C4-2B (cell line): Measurements from ENCODE around the gene CCDC159.

Experiments used
- H3K27ac ChIP-seq: fragments of 450-650 bp; 2 replicates; pipeline ENCODE4 v1.5.1; 2017
- CTCF ChIP-seq: fragments of 450-650 bp; conservative IDR thresholded peaks from 2 replicates; pipeline ENCODE4 v1.5.1; 2017; ENCODE audit warnings: mild to moderate bottlenecking
- ZFX ChIP-seq: fragments of 450-650 bp; IDR thresholded peaks from 2 replicates; pipeline ENCODE4 v1.6.1; 2017

CCDC159 gene

GRCh38 chr19:11363881-11364280 lies 17.6 kb downstream of the CCDC159 start:
- TF ChIP-seq CTCF (no peak), ZFX (no peak)
- H3K27ac ChIP-seq: no peak overlapping the region

- H3K27ac ChIP-seq: no peak overlapping the region
- TF ChIP-seq ZFX (no peak), CTCF (no peak)
Observed at GRCh38 chr19:11364296-11364904, 18.1 kb downstream of the CCDC159 start.

GRCh38 chr19:11364935-11365334 lies 18.6 kb downstream of the CCDC159 start:
- no peak overlapping the region for H3K27ac ChIP-seq
- TF ChIP-seq CTCF (no peak), ZFX (no peak)

- TF ChIP-seq CTCF: no peak
- no peak for TF ChIP-seq ZFX
- no peak overlapping the region for H3K27ac ChIP-seq
Observed at GRCh38 chr19:11365557-11366117, 19.3 kb downstream of the CCDC159 start.

- no peak overlapping the region for H3K27ac ChIP-seq
- TF ChIP-seq CTCF (no peak), ZFX (no peak)
Observed at GRCh38 chr19:11367528-11367927, 21.2 kb downstream of the CCDC159 start.

- no peak overlapping the region for H3K27ac ChIP-seq
- TF ChIP-seq ZFX: no peak
- TF ChIP-seq CTCF: no peak
Observed at GRCh38 chr19:11370744-11371143, 24.4 kb downstream of the CCDC159 start.

GRCh38 chr19:11373166-11373884 lies 27.0 kb downstream of the CCDC159 start:
- TF ChIP-seq CTCF (no peak), ZFX (no peak)
- H3K27ac ChIP-seq: peak overlapping the region; percentile 89
